Neuronal stem cell (in vitro differentiated cells): ENCODE results near the gene TAMM41. TPM values are rescaled to one million over a fixed set of nuclear protein-coding genes. Genes with fewer than 3 reads are reported as not detected.
"Not testable (repeated sequence)": the region's sequence is repeated elsewhere in the genome, so short reads cannot be mapped to it uniquely, and the experiment has no call there.

Experiments used
- DNase-seq: peaks from one replicate; pipeline ENCODE4 v3.0.0-alpha.2; 2013; ENCODE audit warnings: low spot score
- H2AFZ ChIP-seq: one replicate; pipeline ENCODE4 v1.6.1; 2013; ENCODE audit warnings: mild to moderate bottlenecking, low read length, inconsistent platforms
- H2AK5ac ChIP-seq: 2 replicates; pipeline ENCODE4 v1.6.1; 2013; ENCODE audit warnings: low read depth, mild to moderate bottlenecking, inconsistent platforms, low read length, moderate library complexity, mixed read lengths
- H2BK120ac ChIP-seq: 2 replicates; pipeline ENCODE4 v1.6.1; 2013; ENCODE audit warnings: low read depth, mild to moderate bottlenecking, inconsistent platforms, low read length, moderate library complexity, mixed read lengths
- H2BK12ac ChIP-seq: one replicate; pipeline ENCODE4 v1.6.1; 2013; ENCODE audit warnings: low read length, inconsistent platforms
- H2BK15ac ChIP-seq: 2 replicates; pipeline ENCODE4 v1.6.1; 2013; ENCODE audit warnings: mild to moderate bottlenecking, low read length, inconsistent platforms, mixed read lengths
- H2BK5ac ChIP-seq: one replicate; pipeline ENCODE4 v1.6.1; 2013; ENCODE audit warnings: inconsistent platforms, mild to moderate bottlenecking, low read length, moderate library complexity
- H3K14ac ChIP-seq: one replicate; pipeline ENCODE4 v1.6.1; 2013; ENCODE audit warnings: low read length, inconsistent platforms
- H3K18ac ChIP-seq: 2 replicates; pipeline ENCODE4 v1.6.1; 2013; ENCODE audit warnings: low read length, inconsistent platforms
- H3K23ac ChIP-seq: 2 replicates; pipeline ENCODE4 v1.6.1; 2013; ENCODE audit warnings: low read depth, mild to moderate bottlenecking, mixed read lengths, low read length, inconsistent platforms; ENCODE audit not compliant: poor library complexity
- H3K27ac ChIP-seq: replicated peaks from 3 replicates; pipeline ENCODE4 v1.5.1; 2013; ENCODE audit warnings: low read length, inconsistent platforms
- H3K27me3 ChIP-seq, 3 experiments: 2 replicates each; pipeline ENCODE4 v1.6.1; 2013; ENCODE audit warnings: low read length in 3 of 3, mild to moderate bottlenecking in 2 of 3, inconsistent platforms in 1 of 3, low read depth in 1 of 3, mixed read lengths in 1 of 3, moderate library complexity in 1 of 3; ENCODE audit not compliant: control insufficient read depth in 3 of 3, insufficient read depth in 3 of 3
- H3K36me3 ChIP-seq, 2 donors: replicated peaks in 1 of 2; 2 replicates each; pipeline ENCODE4 v1.6.1; 2013; ENCODE audit warnings: low read length in 2 of 2; ENCODE audit not compliant: control insufficient read depth in 2 of 2, insufficient read depth in 2 of 2
- H3K4ac ChIP-seq: 2 replicates; pipeline ENCODE4 v1.6.1; 2013; ENCODE audit warnings: inconsistent platforms, mild to moderate bottlenecking, low read length, moderate library complexity
- H3K4me1 ChIP-seq, 2 donors: 1 replicate in 1 of 2; 2 replicates in 1 of 2; pipeline ENCODE4 v1.6.1; 2013; ENCODE audit warnings: low read length in 2 of 2, low read depth in 1 of 2; ENCODE audit not compliant: control insufficient read depth in 2 of 2, insufficient read depth in 1 of 2
- H3K4me2 ChIP-seq: one replicate; pipeline ENCODE4 v1.6.1; 2013; ENCODE audit warnings: mild to moderate bottlenecking, low read length, inconsistent platforms; ENCODE audit not compliant: insufficient read depth, poor library complexity, severe bottlenecking
- H3K4me3 ChIP-seq, 2 donors: 2 replicates each; pipeline ENCODE4 v1.5.1; 2013; ENCODE audit warnings: low read length in 2 of 2, mild to moderate bottlenecking in 2 of 2, inconsistent platforms in 1 of 2, moderate library complexity in 1 of 2
- H3K79me1 ChIP-seq: one replicate; pipeline ENCODE4 v1.6.1; 2013; ENCODE audit warnings: low read depth, mild to moderate bottlenecking, inconsistent platforms, low read length, moderate library complexity
- H3K9ac ChIP-seq: one replicate; pipeline ENCODE4 v1.6.1; 2013; ENCODE audit warnings: mild to moderate bottlenecking, low read depth, low read length, inconsistent platforms; ENCODE audit not compliant: poor library complexity
- H3K9me3 ChIP-seq, 2 donors: replicated peaks in 1 of 2; 2 replicates each; pipeline versions ENCODE3 to v1.6.1; 2013; ENCODE audit warnings: low read length in 2 of 2, mild to moderate bottlenecking in 2 of 2, inconsistent platforms in 1 of 2, low read depth in 1 of 2, mixed read lengths in 1 of 2, moderate library complexity in 1 of 2; ENCODE audit not compliant: control insufficient read depth in 2 of 2, insufficient read depth in 1 of 2
- H4K8ac ChIP-seq: one replicate; pipeline ENCODE4 v1.6.1; 2013; ENCODE audit warnings: low read depth, mild to moderate bottlenecking, inconsistent platforms, low read length, moderate library complexity
- H4K91ac ChIP-seq: one replicate; pipeline ENCODE4 v1.6.1; 2013; ENCODE audit warnings: low read length, low read depth, mild to moderate bottlenecking, inconsistent platforms; ENCODE audit not compliant: poor library complexity
- WGBS, 2 donors: extraction: QIAGEN DNeasy Blood & Tissue Kit; methylation state at CpG; one replicate each; pipeline ENCODE4 v1.1.7; 2013; ENCODE audit warnings: missing lambda C conversion rate in 2 of 2, mixed read lengths in 1 of 2; ENCODE audit not compliant: insufficient read length in 2 of 2, insufficient replicate concordance in 1 of 2; ENCODE audit errors: extremely low coverage in 2 of 2; 5-methylcytosine and 5-hydroxymethylcytosine counted together
- small RNA-seq: library from polyadenylated mRNA; stranded (forward); fragments of <200 nt; extraction: miRNeasy Mini kit (QIAGEN cat#:217004); gene quantifications from one replicate; pipeline ENCODE3, GENCODE V24; 2013; ENCODE audit not compliant: insufficient read depth

Gene TAMM41

GRCh38 chr3:11748306-11748705 is 98.4 kb downstream of the TAMM41 start:
- DNase-seq, H4K8ac ChIP-seq, H3K79me1 ChIP-seq, H3K9me3 ChIP-seq, H4K91ac ChIP-seq, H2AFZ ChIP-seq, H2BK15ac ChIP-seq, H3K4me1 ChIP-seq, H2BK12ac ChIP-seq, H3K4me2 ChIP-seq, H2BK120ac ChIP-seq, H3K27ac ChIP-seq, H3K4me3 ChIP-seq, H3K14ac ChIP-seq, H3K18ac ChIP-seq, H3K23ac ChIP-seq, H2AK5ac ChIP-seq, H3K36me3 ChIP-seq, H3K9ac ChIP-seq, H3K4ac ChIP-seq, H3K27me3 ChIP-seq, H2BK5ac ChIP-seq: not testable (repeated sequence)
- WGBS, 2 donors = no CpG with 5 or more reads among the region's 9 CpGs

Small RNA genes lying within 50 kb of the gene (small RNA-seq; reads per million reads assigned to genes)
- gene CYCSP12 = not detected
